ENCODE measurements around the gene SLC39A13. TPM values are rescaled to one million over a fixed set of nuclear protein-coding genes. Genes with fewer than 3 reads are reported as not detected.

The SLC39A13 gene
- total and polyA plus RNA-seq, 8 donors = 29.6 to 66.1 (median 36.6) TPM

DNA sequence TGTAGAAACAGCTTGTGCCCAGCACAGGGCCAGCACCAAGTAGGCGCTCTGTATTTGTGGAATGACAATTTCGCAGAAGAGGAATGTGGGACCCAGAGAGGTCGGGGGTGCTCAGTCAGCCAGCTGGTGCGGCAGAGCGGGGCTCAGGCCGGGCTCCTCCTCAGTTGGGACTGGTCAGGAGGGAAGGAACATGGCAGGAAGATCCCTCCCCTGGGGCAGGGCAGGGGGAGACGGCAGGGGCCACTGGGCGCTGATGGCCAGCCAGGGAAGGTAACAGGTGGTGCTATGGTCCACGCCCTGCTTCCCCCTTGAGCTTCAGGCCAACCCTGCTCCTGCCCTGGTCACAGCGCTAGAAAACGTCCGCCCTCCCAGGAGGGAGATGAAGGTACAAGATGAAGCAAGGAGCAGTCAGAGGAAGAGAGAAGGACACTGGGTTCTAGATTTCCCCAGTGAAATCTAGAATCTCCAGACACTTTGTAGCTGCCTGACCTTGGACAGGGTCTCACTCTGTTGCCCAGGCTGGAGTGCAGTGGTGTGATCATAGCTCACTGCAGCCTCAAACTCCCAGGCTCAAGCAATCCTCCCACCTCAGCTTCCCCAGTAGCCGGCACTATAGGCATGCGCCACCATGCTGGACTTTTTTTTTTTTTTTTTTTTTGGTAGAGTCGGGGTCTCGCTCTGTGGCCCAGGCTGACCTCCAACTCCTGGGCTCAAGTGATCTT lies 16.5 kb upstream of the SLC39A13 start:
- TF ChIP-seq, protein P1, sequence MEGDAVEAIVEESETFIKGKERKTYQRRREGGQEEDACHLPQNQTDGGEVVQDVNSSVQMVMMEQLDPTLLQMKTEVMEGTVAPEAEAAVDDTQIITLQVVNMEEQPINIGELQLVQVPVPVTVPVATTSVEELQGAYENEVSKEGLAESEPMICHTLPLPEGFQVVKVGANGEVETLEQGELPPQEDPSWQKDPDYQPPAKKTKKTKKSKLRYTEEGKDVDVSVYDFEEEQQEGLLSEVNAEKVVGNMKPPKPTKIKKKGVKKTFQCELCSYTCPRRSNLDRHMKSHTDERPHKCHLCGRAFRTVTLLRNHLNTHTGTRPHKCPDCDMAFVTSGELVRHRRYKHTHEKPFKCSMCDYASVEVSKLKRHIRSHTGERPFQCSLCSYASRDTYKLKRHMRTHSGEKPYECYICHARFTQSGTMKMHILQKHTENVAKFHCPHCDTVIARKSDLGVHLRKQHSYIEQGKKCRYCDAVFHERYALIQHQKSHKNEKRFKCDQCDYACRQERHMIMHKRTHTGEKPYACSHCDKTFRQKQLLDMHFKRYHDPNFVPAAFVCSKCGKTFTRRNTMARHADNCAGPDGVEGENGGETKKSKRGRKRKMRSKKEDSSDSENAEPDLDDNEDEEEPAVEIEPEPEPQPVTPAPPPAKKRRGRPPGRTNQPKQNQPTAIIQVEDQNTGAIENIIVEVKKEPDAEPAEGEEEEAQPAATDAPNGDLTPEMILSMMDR (IDR thresholded peaks at IDR 0.05) = no peak
- intact Hi-C loops (cut with DNase I) = no loop called here
- ATAC-seq (no peak), DNase-seq (peak in 1 of 4 donors; percentile 81)
- no peak overlapping the region for H3K4me3 ChIP-seq
- H3K9me3 ChIP-seq = no peaks in the 10 kb centered on the region
- H3K36me3 ChIP-seq = no peaks in the 10 kb centered on the region
- H3K27me3 ChIP-seq = no peaks in the 10 kb centered on the region
- peak overlapping the region; percentile 92 to 97 for H3K27ac ChIP-seq
- peaks cover 0 to 90% of the 10 kb centered on the region in 2 donors for H3K4me1 ChIP-seq

DNA sequence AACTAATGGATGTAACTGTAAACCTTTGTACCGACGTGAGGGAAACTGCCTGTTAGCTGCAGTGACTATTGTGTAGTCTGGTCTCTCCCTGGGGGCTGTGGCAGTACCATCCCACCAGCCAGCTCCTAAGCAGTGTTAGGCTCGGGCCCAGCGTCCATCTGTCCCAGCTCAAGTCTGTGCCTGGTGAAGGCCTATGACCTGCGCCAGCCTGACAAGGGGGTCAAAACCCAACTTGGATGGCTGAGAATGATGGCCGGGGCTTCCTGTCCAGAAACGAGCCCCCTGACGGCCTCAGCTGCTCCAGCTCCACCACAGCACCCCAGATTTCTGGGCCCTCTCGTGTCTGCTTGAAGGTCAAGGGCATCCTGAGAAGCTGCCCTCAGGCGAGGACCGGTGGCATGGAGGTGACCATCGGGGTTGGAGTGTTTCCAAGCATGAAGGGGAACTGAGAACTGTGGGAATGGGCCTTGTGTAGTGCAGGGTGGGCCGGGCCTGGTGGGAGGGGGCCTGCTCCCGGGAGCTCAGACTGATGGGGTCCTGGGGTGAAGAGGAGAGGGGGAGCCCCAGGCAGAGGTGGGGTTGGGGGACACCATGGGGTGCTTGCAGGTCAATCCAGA lies 15.7 kb upstream of the SLC39A13 start:
- intact Hi-C loops (cut with DNase I) = no loop called here
- H3K9me3 ChIP-seq = no peaks in the 10 kb centered on the region
- H3K36me3 ChIP-seq = no peaks in the 10 kb centered on the region
- H3K4me3 ChIP-seq = peak overlapping the region in 1 of 2 donors; percentile 40
- H3K4me1 ChIP-seq = peaks cover 0 to 83% of the 10 kb centered on the region in 2 donors
- peak overlapping the region; percentile 92 to 97 for H3K27ac ChIP-seq
- ATAC-seq = no peak
- peak in 1 of 4 donors; percentile 33 for DNase-seq
- H3K27me3 ChIP-seq = no peaks in the 10 kb centered on the region
- TF ChIP-seq, protein P1 (IDR thresholded peaks at IDR 0.05) = no peak

DNA sequence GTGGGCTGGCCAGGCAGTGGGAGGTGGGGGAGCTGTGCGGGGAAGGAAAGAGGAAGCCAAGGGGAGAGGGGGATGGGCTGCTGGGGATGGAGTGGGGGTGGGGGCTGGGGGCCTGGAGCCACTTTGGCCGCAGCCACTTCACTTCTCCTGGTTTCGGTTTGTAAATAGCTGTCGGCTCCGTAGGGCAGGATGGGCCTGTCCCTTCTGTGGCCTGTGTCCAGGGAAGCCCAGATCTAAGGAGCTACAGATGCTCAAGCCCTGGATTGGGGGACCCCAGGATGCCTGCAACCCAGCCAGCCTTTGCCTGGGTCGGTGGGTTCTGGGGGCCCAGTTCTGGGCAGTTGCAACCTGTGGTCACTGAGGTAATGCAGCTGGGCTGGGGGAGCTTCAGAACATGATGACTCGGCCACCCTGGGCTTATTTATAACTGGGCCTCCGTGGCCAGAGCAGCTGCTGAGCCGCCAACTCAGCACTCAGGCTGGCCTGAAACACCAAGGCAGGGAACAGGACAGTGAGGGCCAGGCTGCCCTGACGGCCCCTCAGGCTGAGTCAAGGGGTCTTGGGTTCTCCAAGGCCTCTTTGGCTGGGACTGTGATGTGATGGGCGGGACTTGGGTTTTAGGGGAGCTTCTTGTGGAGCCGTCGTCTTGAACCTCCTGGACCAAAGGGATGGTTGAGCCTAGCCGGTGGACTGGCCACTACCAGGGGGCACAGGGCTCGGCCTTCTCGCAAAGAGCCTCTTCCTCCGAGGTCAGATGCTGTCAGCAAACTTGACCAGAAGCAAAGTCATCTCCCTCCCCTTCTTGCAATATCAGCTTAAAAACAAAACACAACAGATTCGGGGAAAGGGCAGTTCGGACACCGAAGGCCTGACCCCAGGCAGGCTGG lies 15.0 kb upstream of the SLC39A13 start:
- peak; percentile 40 for ATAC-seq
- H3K27ac ChIP-seq = peak overlapping the region; percentile 92 to 97
- peak in 2 of 4 donors; percentile 74 to 87 for DNase-seq
- intact Hi-C loops (cut with DNase I) = no loop called here
- TF ChIP-seq, protein P1 (IDR thresholded peaks at IDR 0.05) = no peak
- H3K27me3 ChIP-seq = no peaks in the 10 kb centered on the region
- H3K4me3 ChIP-seq = peak overlapping the region in 1 of 2 donors; percentile 40
- no peaks in the 10 kb centered on the region for H3K36me3 ChIP-seq
- peaks cover 0 to 76% of the 10 kb centered on the region in 2 donors for H3K4me1 ChIP-seq
- no peaks in the 10 kb centered on the region for H3K9me3 ChIP-seq

DNA sequence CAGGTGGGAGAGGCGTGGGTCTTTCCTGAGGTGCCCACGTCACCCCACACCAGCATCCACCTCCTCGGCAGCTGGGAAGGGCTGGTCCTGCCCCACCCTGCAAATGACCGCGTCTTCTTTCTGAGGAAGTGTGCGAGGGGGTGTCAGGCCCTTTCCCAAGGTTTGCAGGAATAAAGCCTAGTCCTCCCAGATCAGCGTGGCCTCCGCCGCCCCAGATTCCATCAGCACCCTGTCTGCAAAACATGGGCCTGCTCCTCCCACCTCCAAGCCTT lies 14.4 kb upstream of the SLC39A13 start:
- Histone ChIP-seq H3K36me3 (no peaks in the 10 kb centered on the region), H3K9me3 (no peaks in the 10 kb centered on the region), H3K27ac (peak overlapping the region; percentile 92 to 97), H3K27me3 (no peaks in the 10 kb centered on the region), H3K4me3 (peak overlapping the region in 1 of 2 donors; percentile 40), H3K4me1 (peaks cover 0 to 70% of the 10 kb centered on the region in 2 donors)
- TF ChIP-seq, protein P1 (IDR thresholded peaks at IDR 0.05) = no peak
- intact Hi-C loops (cut with DNase I) = no loop called here
- ATAC-seq (peak; percentile 26), DNase-seq (peak in 2 of 4 donors; percentile 75 to 87)

Data from left lung (tissue), 10 donors.